Activated CD4-positive, alpha-beta memory T cell treated with anti-CD3 and anti-CD28 coated beads for 36 hours (primary cell): Measurements from ENCODE around the gene SUPT20HL2. TPM values are rescaled to one million over a fixed set of nuclear protein-coding genes. Genes with fewer than 3 reads are reported as not detected.

ENCODE experiments used
- CTCF ChIA-PET: fragments of 350-600 bp; sonication (Branson Sonifier 250); formaldehyde crosslinking; loops from one replicate; lab custom pipeline; 2021; ENCODE audit warnings: antibody characterized with exemption, inconsistent platforms; lab: Charles Lee
- POLR2A ChIA-PET: fragments of 350-600 bp; sonication (Branson Sonifier 250); formaldehyde crosslinking; loops from one replicate; lab custom pipeline; 2021; ENCODE audit warnings: antibody characterized with exemption; lab: Charles Lee
- DNase-seq: peaks from one replicate; pipeline ENCODE4 v3.0.0-alpha.2; 2020
- H3K27ac Mint-ChIP-seq: one replicate; pipeline ENCODE4 v1.8.0; 2021; ENCODE audit warnings: mixed read lengths
- H3K27me3 Mint-ChIP-seq: one replicate; pipeline ENCODE4 v1.8.0; 2021; ENCODE audit warnings: mixed read lengths
- H3K36me3 Mint-ChIP-seq: one replicate; pipeline ENCODE4 v1.8.0; 2021; ENCODE audit warnings: mixed read lengths
- H3K4me1 Mint-ChIP-seq: one replicate; pipeline ENCODE4 v1.8.0; 2021; ENCODE audit warnings: low read depth, mixed read lengths
- H3K4me3 Mint-ChIP-seq: one replicate; pipeline ENCODE4 v1.8.0; 2021; ENCODE audit warnings: mild to moderate bottlenecking, mixed read lengths
- H3K9me3 Mint-ChIP-seq: one replicate; pipeline ENCODE4 v1.8.0; 2021; ENCODE audit warnings: mixed read lengths
- intact Hi-C: fragments of 100-400 bp; cut with micrococcal nuclease; formaldehyde crosslinking; loops from one replicate; pipeline ENCODE4 v1.15.1; 2023
- total RNA-seq, 2 experiments: library from RNA; stranded (reverse); gene quantifications; one replicate each; pipeline ENCODE4 v1.2.3, GENCODE V29; 2021

SUPT20HL2 gene
- total RNA-seq, 2 experiments from 2014 or later, result not detected

GRCh38 chrX:24306440-24306839 lies 7.4 kb downstream of the SUPT20HL2 start:
- no peak for DNase-seq
- H3K36me3 Mint-ChIP-seq, result no peaks in the 10 kb centered on the region
- intact Hi-C loops, result no loop called here
- peaks cover 2% of the 10 kb centered on the region for H3K4me1 Mint-ChIP-seq
- CTCF ChIA-PET, result no interaction called here
- H3K27me3 Mint-ChIP-seq, result no peaks in the 10 kb centered on the region
- no peaks in the 10 kb centered on the region for H3K9me3 Mint-ChIP-seq
- POLR2A ChIA-PET, result interaction anchor here (0.6 kb wide), 1 partner anchor 19 kb away, joined by 3 read pairs; no protein-coding TSS in a partner anchor
- H3K4me3 Mint-ChIP-seq, result no peak overlapping the region
- H3K27ac Mint-ChIP-seq, result no peak overlapping the region

GRCh38 chrX:24305905-24306304 lies 8.0 kb downstream of the SUPT20HL2 start:
- no peak for DNase-seq
- CTCF ChIA-PET, result interaction anchor here (1.4 kb wide), 1 partner anchor 66 kb away, joined by 3 read pairs; no protein-coding TSS in a partner anchor
- POLR2A ChIA-PET, result interaction anchor here (0.6 kb wide), 1 partner anchor 20 kb away, joined by 3 read pairs; no protein-coding TSS in a partner anchor
- Mint-ChIP-seq H3K27ac (no peak overlapping the region), H3K27me3 (no peaks in the 10 kb centered on the region), H3K36me3 (no peaks in the 10 kb centered on the region), H3K9me3 (no peaks in the 10 kb centered on the region), H3K4me1 (peaks cover 2% of the 10 kb centered on the region), H3K4me3 (no peak overlapping the region)
- intact Hi-C loops, result no loop called here

- Mint-ChIP-seq H3K9me3 (no peaks in the 10 kb centered on the region), H3K36me3 (no peaks in the 10 kb centered on the region), H3K27me3 (no peaks in the 10 kb centered on the region), H3K27ac (no peak overlapping the region), H3K4me1 (no peaks in the 10 kb centered on the region), H3K4me3 (no peak overlapping the region)
- CTCF ChIA-PET, result no interaction called here
- intact Hi-C loops, result no loop called here
- DNase-seq, result no peak
- POLR2A ChIA-PET, result no interaction called here
Observed at GRCh38 chrX:24301806-24302205, 12.1 kb downstream of the SUPT20HL2 start.

- Mint-ChIP-seq H3K27ac (no peak overlapping the region), H3K4me3 (no peak overlapping the region), H3K9me3 (no peaks in the 10 kb centered on the region), H3K27me3 (no peaks in the 10 kb centered on the region), H3K4me1 (no peaks in the 10 kb centered on the region), H3K36me3 (no peaks in the 10 kb centered on the region)
- no peak for DNase-seq
- CTCF ChIA-PET, result no interaction called here
- POLR2A ChIA-PET, result no interaction called here
- intact Hi-C loops, result no loop called here
Observed at GRCh38 chrX:24301060-24301459, 12.8 kb downstream of the SUPT20HL2 start.

GRCh38 chrX:24298191-24298590 lies 15.7 kb downstream of the SUPT20HL2 start:
- POLR2A ChIA-PET, result no interaction called here
- H3K27me3 Mint-ChIP-seq, result peaks cover 2% of the 10 kb centered on the region
- intact Hi-C loops, result no loop called here
- no peaks in the 10 kb centered on the region for H3K9me3 Mint-ChIP-seq
- DNase-seq, result no peak
- H3K4me3 Mint-ChIP-seq, result no peak overlapping the region
- no peaks in the 10 kb centered on the region for H3K36me3 Mint-ChIP-seq
- H3K4me1 Mint-ChIP-seq, result no peaks in the 10 kb centered on the region
- CTCF ChIA-PET, result no interaction called here
- no peak overlapping the region for H3K27ac Mint-ChIP-seq

GRCh38 chrX:24294619-24295018 lies 19.2 kb downstream of the SUPT20HL2 start:
- no peaks in the 10 kb centered on the region for H3K4me1 Mint-ChIP-seq
- ChIA-PET POLR2A (no interaction called here), CTCF (interaction anchor here (0.8 to 2.2 kb wide), 5 partner anchors 8 to 76 kb away, joined by 3 to 11 read pairs (median 3); no protein-coding TSS in a partner anchor)
- H3K27me3 Mint-ChIP-seq, result peaks cover 2% of the 10 kb centered on the region
- no peak overlapping the region for H3K27ac Mint-ChIP-seq
- intact Hi-C loops, result no loop called here
- no peaks in the 10 kb centered on the region for H3K9me3 Mint-ChIP-seq
- no peak overlapping the region for H3K4me3 Mint-ChIP-seq
- DNase-seq, result peak; percentile 56
- no peaks in the 10 kb centered on the region for H3K36me3 Mint-ChIP-seq

- Mint-ChIP-seq H3K27me3 (peaks cover 2% of the 10 kb centered on the region), H3K36me3 (no peaks in the 10 kb centered on the region), H3K27ac (no peak overlapping the region), H3K4me1 (no peaks in the 10 kb centered on the region), H3K4me3 (no peak overlapping the region), H3K9me3 (no peaks in the 10 kb centered on the region)
- CTCF ChIA-PET, result interaction anchor here (1.7 to 2.2 kb wide), 2 partner anchors 34 to 77 kb away, joined by 4 to 11 read pairs; no protein-coding TSS in a partner anchor
- POLR2A ChIA-PET, result interaction anchor here (0.6 kb wide), 1 partner anchor 42 kb away, joined by 3 read pairs; no protein-coding TSS in a partner anchor
- intact Hi-C loops, result no loop called here
- no peak for DNase-seq
Observed at GRCh38 chrX:24293412-24293811, 20.5 kb downstream of the SUPT20HL2 start.

- POLR2A ChIA-PET, result no interaction called here
- H3K27ac Mint-ChIP-seq, result no peak overlapping the region
Observed at GRCh38 chrX:24292353-24292752, 21.5 kb downstream of the SUPT20HL2 start.

GRCh38 chrX:24285082-24285481 lies 28.8 kb downstream of the SUPT20HL2 start:
- no peak overlapping the region for H3K27ac Mint-ChIP-seq
- H3K4me3 Mint-ChIP-seq, result no peak overlapping the region
- no peaks in the 10 kb centered on the region for H3K9me3 Mint-ChIP-seq
- intact Hi-C loops, result no loop called here
- H3K4me1 Mint-ChIP-seq, result peaks cover 2% of the 10 kb centered on the region
- ChIA-PET CTCF (no interaction called here), POLR2A (no interaction called here)
- peaks cover 7% of the 10 kb centered on the region for H3K27me3 Mint-ChIP-seq
- no peak for DNase-seq
- H3K36me3 Mint-ChIP-seq, result no peaks in the 10 kb centered on the region

More at GRCh38 chrX:24292353-24292752, 21.5 kb downstream of the SUPT20HL2 start:
- H3K27me3 Mint-ChIP-seq, result peaks cover 2% of the 10 kb centered on the region
- intact Hi-C loops, result no loop called here
- H3K4me3 Mint-ChIP-seq, result no peak overlapping the region
- H3K36me3 Mint-ChIP-seq, result no peaks in the 10 kb centered on the region
- no peaks in the 10 kb centered on the region for H3K9me3 Mint-ChIP-seq
- CTCF ChIA-PET, result no interaction called here
- DNase-seq, result no peak
- no peaks in the 10 kb centered on the region for H3K4me1 Mint-ChIP-seq

- Mint-ChIP-seq H3K4me3 (no peak overlapping the region), H3K27ac (no peak overlapping the region), H3K9me3 (no peaks in the 10 kb centered on the region), H3K4me1 (peaks cover 2% of the 10 kb centered on the region), H3K27me3 (peaks cover 7% of the 10 kb centered on the region), H3K36me3 (no peaks in the 10 kb centered on the region)
- POLR2A ChIA-PET, result no interaction called here
- CTCF ChIA-PET, result no interaction called here
- intact Hi-C loops, result no loop called here
- no peak for DNase-seq
Observed at GRCh38 chrX:24283127-24283794, 30.6 kb downstream of the SUPT20HL2 start.

- Mint-ChIP-seq H3K4me3 (no peak overlapping the region), H3K27ac (no peak overlapping the region), H3K27me3 (peaks cover 7% of the 10 kb centered on the region), H3K36me3 (no peaks in the 10 kb centered on the region), H3K4me1 (peaks cover 2% of the 10 kb centered on the region), H3K9me3 (no peaks in the 10 kb centered on the region)
- CTCF ChIA-PET, result no interaction called here
- no peak for DNase-seq
- intact Hi-C loops, result no loop called here
- POLR2A ChIA-PET, result no interaction called here
Observed at GRCh38 chrX:24282381-24283126, 31.3 kb downstream of the SUPT20HL2 start.

GRCh38 chrX:24277405-24277804 lies 36.5 kb downstream of the SUPT20HL2 start:
- peaks cover 8% of the 10 kb centered on the region for H3K27me3 Mint-ChIP-seq
- no peaks in the 10 kb centered on the region for H3K9me3 Mint-ChIP-seq
- intact Hi-C loops, result no loop called here
- no peak overlapping the region for H3K27ac Mint-ChIP-seq
- ChIA-PET POLR2A (no interaction called here), CTCF (no interaction called here)
- H3K4me1 Mint-ChIP-seq, result peaks cover under 1% of the 10 kb centered on the region
- no peaks in the 10 kb centered on the region for H3K36me3 Mint-ChIP-seq
- H3K4me3 Mint-ChIP-seq, result no peak overlapping the region
- DNase-seq, result no peak
